ENCODE data around the gene ZNF384.

Gene ZNF384

DNA sequence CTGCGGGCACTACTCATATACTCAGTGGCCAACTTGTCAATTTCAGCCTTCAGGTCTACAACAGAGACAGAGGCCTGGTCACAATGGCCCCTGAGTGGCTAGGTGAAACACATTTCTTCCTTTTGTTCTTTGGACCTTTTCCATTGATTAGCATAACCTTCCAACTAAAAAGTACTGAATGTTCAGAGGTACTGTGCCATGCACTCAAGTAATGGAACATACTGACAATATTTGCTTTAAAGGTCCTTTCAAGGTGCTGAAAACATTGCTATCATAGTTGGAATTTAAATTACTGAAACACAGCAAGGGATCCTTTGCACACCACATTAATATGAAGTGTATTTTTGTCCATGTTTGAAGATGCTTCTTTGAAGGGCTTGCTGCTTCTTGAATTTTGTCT lies 35.8 kb downstream of the ZNF384 start:
- DNase-seq, result no peak

DNA sequence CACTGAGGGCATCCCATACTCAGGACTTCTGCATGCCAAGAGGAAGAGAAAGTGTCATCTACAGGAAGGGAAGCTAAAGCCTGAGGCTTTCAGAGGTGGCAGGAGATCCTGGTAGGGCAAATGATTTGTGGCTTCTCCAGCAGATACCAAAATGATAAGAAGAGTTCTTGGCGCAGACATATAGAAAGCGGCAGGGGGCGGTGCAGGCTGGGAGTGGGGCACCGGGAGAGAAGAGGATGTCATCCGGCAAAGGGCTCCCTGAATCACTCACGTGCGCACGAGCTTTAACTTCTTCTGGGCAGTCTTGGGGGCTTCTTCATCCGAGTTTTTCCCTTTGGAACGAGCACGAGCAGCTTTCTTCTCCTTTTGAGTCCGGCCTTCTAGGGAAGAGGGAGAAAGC lies 36.8 kb downstream of the ZNF384 start:
- no peak for DNase-seq

DNA sequence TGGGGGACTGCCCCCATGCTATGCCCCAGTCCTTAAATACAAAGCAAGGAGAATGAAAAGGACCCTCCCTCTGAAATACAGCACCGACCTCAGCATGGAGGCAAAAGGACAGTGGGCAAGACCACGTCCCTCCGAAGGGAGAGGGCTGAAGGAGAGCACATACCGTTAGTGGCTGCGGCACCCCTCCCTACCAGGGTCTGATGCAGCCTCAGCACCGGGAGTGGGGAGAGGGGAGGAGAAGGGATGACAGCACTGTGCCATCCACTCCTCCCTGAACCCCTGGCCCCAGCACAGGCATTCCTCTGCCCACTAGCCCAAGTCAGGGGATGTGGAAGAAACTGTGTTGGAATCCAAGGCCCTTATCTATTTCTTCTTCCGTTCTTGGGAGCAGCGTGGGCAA lies 38.3 kb downstream of the ZNF384 start:
- DNase-seq, result no peak

DNA sequence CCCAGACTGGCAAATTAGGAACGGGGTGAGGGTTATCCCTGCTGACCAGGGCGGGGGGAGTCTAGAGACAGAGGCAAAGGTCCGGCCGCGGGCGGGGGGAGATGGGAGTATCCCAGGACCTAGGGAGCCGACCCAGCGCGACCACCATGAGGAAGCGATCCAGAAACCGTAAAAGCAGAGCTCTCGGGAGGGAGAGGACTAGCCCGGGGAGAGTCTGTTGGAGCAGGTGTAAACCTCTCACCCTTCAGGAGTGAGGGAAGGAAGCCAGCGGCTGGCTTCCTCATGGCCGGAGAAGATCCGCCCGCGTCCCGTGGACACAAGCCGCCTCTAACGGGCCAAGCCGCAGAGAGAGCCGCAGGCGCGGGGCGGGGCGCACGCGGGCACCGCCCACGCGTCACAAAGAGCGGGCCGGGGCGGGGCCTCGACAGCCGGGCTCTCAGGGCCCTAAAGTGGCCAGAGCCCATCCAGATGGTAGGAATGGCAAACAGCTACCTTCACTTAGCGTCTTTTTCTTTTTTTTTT lies 42.0 kb downstream of the ZNF384 start, which contains the start of gene ACRBP:
ACRBP (minus strand) TSS at position 350 of the 522 bp plus-strand sequence; CDS start at position 284, 66 bp downstream.
- DNase-seq, result peak in 1 of 2 experiments; percentile 84

DNA sequence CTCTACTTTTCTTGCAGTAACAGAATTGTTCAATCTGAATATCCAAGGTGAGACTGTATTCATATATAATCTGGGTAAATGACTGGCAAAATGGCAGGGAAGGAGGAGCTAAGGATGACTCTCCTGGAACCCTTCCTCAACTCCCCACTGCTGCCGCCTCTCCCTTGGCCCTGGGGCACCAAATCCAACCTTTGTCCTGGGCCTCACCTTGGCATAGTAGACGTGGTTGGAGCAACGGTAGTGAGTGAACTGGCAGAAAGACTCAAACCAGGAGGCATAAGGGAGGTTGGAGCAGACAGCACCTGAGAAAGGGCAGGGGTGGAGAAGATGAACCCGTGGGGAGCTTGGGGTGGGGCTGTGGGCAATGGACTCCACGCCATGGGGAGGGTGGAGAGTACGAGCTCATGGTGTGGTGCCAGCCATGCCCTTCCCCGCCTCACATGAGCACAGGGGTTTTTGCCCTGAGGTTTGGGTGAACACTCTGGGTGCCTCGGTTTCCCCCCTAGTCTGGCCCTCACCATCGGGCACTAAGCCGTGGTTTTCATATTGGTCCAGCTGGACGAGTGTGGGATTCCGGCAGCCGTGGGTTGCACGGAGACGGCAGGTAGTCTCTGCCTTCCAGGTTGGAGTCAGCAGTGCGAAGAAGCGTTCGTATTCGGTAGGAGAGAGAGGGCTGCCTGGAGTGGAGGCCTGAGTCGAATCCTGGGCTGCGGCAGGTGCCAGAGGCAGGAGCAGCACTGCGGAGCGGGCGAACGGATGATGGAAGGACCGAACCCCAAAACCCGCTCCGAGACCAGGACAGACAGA lies 42.7 kb downstream of the ZNF384 start:
- DNase-seq, result peak in 1 of 2 experiments; percentile 26

DNA sequence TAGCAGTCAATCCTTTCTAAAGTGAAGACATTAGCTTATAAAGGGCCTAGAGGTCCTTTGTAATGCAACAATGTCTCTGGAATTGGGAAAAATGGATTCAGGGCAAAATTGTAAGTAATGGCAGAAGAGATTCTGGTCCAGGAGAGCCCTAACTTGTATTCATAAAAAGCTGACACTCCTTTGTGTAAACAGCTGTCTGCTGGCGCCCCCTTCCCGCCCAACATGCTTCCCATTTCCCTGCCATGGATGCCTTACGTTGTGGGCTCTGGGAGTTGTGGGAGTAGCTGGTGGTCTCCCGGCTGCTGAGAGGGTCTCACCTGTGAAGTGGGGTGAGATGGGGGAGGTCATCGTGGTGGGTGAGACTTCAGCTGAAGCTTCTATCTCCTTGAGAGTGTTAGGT lies 44.3 kb downstream of the ZNF384 start:
- peak in 1 of 2 experiments; percentile 36 for DNase-seq

DNA sequence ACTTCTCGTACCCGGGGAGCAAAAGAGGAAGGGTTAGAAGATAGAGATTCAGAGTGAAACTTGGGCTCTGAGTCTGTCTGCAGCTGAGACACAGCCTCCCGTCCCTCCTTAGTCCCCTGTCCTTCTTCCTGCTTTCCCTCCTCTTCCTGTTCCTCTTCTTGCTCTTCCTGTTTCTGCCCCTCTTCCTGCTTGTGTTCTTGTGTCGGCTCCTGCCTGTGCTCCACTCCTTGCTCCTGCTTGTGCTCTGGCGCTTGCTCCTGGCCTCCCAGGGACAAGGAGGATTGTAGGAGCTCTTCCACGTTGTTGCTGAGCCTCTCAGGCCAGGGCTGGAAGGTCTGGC lies 44.9 kb downstream of the ZNF384 start:
- no peak for DNase-seq

DNA sequence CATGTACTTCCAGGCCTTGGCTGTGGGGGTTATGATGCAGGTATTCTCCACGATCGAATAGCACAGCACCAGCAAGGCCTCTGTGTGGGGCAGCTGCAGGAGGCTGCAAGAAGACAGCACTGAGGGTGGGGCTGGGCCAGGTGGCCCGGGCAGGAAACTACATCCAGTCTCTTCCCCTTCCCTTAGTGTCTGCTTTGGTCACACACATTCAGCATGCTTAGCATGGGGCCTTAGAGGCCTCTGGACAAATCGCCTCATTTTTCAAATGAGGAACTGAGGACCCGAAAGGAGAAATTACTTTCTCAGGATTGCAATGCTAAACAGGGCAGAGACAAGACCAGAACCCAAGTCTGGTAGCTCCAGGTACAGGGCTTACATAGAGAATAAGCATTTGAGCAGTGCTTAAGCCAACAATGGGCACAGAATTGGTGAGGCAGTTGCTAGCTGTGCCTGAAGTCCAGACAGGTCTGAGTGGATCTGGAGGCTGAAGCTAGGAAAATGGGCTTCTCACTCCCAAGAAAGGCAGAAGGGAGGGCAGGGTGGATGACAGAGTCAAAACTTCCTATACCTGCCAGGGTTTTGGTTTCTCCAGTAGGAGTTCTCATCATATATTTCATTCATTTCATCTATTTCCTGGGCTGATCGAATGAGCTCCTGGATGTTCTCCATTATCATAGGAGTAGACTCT lies 45.5 kb downstream of the ZNF384 start:
- no peak for DNase-seq

DNA sequence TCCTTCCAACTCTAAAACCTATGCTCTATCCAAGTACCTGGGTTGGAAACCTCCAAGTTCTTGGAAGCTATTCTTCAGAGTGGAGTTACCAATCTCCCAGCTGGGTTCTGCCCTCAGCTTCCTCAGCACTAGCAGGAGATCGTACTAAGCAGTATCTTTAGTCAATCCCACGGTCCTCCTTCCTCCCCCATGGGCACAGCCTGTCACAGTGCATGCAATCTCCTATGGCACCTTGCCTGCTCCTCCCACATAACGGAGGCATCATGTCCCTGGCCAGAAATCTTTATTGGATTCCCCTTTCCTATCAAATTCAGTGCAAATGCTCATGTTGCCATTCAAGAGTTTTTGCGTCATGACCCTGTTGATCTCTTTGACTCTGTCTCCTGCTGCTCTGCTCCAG lies 48.0 kb downstream of the ZNF384 start:
- no peak for DNase-seq

DNA sequence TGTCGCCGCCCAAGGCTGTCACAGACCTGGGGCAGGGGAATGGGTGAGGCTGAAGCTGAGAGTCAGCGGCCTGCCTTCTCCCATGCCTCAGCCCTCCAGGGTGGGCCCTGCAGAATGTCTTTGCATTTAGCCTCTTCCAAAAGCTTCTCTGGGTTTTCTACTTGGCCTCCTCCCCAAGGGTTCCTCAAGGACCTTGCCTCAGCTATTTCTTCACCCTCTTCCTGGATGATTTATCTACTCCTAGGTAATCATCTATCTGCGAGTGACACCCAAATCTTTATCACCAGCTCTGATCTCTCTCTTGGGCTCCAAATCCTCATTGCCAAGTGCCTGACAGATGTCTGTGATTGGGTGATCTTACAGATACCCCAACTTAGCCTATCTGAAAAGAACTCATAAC lies 48.7 kb downstream of the ZNF384 start:
- DNase-seq, result no peak

DNA sequence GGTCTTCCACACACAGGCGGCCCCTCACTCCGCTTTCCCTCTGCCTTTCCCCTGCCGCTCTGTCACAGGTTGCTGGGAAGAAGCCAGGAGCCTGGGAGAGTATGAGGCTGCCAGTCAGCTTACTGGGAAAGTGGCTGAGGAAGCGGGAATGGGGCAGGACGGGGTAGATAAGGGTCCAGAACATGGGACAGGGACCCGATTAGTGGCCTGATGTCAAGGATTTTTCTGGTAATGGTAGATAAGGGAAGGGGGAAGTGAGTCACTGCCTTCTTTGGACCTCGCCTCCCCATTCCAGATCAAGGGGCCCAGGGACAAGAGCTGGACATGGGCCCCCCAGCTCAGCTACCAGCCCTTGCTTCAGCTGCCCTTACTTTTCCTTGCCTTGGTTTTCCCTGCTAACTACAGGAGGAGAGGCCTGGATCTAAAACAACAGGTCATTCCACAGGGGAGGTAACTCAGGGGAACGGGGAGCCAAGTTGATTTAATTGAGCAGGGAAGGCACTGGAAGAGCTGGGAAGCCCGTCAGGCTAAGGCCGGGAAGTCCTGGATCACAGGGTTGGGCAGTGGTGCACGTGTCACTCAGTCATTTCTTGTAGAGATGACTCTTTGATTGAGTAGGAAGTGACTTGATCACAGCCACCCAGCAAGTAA lies 49.9 kb downstream of the ZNF384 start:
- no peak for DNase-seq

DNA sequence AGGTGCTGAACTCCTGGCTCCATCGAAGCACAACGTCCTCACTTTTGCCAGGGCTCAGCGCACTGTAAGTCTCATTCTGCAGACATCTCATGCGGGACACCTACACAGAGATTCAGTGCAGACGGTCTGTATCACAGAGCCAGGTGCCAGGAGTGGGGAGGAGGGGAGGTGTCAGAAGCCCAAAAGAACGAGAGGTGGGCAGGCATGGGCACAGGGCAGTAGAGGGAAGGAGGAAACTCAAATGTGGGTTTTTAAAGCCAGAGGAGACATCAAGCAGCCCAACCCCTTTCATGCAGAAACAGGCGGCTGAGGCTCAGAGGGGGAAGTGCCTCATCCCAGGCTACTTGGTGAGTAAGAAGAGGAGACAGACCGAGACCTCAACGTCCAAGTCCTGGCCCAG lies 50.9 kb downstream of the ZNF384 start:
- no peak for DNase-seq

DNA sequence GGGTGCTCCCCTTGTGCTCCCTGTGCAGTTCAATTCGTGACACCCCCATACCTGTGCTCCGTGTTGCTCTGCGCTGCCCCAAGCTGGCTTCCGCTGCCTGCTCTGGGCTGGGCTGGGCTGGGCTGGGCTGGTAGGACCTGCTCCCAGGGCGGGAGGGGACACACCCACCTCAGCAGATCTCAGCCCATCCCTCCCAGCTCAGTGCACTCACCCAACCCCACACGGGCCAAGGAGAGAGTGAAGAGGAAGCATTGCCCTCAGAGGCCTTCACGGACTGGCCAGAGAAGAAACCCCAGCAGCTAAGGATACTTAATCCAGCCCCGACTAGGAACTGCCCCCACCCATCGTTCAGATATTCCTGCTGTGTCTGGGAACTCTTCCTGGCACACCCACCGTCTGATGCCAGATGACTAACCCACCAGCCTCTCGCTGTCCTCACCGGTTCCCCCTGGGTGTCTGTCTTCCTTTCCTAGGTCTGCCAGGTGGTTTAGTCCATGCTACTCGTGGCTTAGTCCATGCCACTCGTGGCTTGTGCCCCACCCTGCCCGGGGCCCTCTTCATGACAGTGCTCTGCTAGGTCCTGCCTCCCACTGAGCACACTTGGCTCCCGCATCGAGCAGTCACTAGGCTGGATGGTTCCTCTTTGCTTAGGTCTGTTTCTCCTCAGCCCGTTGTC lies 53.2 kb downstream of the ZNF384 start, which contains the start of gene LPAR5:
LPAR5 (minus strand) TSS at position 104 of the 676 bp plus-strand sequence. CDS start 14,711 bp downstream, outside the sequence.
- peak in 1 of 2 experiments; percentile 45 for DNase-seq

DNA sequence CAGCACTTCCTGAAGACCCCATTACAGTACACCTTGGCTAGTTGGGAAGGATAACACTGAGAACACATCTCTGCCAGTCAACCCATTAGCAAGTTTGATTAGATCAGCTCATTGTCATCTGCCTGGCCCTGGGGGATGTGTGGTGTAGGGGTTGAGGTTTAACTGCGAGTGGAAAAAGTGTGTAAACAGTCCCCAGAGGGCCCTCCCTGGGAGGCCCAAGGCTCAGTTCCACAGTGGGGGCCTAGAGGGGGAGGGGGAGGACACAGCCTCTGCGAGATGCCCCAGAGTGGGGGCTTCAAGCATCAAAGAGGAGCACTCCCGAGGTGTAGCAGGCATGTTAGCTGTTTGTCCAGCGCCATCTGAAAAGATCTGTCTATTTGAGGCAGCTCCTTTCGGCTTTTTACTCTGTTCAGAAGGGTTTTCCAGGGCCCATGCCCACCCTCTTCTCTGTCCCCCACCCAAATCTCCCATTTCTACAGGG lies 53.8 kb downstream of the ZNF384 start:
- DNase-seq, result peak; percentile 33 to 46

DNA sequence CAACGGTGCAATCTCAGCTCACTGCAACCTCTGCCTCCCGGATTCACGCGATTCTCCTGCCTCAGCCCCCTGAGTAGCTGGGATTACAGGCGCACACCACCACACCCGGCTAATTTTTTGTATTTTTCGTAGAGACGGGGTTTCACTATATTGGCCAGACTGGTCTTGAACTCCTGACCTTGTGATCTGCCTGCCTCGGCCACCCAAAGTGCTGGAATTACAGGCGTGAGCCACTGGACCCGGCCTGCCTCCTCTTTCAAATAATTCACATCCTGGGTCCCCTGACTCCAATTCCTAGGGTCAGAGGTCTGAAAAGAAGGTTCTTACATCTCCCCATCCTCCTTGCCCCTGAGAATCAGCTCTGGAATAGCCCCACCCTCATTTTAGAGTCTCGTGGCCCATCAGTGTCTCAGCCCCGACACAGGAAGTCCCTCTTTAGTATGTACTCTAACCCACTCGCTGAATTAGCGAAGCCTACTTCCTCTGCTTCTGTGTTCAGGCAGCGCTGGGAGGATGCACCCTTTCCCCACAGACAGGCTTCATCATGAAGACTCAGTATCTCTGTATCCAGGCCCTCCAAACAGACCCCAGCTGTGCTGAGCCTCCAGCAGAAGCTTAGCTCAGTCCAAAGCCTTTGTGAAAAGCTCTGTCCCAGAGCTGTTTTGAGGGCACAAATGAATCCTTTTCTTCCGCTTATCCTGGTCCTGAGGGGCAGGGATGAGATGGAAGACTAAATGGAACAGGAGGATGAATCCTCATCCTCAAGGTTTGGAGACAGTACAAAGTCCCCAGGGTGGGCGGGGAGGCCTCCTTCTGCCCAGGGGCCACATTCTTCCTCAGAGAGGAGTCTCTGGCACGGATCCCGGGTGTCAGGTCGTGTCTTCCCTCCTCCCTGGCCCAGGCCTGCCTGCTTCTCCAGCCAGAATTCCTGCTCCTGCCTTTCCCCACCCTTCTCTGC lies 56.9 kb downstream of the ZNF384 start:
- DNase-seq, result no peak

DNA sequence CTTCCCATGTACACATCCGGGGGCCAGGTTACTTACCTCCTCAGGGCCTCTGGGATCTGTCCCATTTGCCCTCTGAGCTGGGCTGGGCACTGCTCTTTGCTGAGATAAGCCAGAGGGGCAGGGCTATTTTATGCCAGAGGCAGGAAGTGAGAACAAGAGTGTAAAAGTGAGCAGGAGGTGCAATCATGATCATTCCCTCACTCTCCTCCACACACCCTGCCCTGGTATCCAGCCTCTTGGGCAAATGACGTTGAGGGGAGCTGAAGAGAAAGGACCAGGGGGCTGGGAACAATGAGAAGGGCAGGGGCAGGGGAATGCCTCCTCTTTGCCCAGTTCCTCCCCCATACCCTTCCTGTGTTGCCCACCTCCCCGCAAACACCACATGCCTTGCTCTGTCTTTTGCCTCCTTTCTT lies 57.6 kb downstream of the ZNF384 start:
- no peak for DNase-seq

DNA sequence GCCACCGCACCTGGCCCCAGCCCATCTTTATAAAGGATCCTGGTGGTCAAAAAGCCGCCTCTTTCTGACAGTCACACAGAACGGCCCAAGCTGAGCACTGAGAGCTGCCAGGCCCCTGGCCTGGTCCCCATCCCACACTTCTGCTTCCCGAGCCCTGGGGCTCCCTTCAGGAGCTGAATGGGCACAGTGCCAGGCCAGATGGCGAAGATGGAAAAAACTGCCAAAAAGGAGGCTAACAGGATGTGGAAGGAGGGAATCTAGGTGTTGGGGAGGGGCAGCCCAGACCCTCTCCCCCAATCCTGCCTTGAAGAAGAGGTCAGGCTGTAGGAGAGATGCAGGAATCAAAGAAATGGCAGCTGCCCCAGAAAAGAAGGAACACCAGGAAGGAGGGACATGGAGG lies 58.4 kb downstream of the ZNF384 start:
- DNase-seq, result no peak

DNA sequence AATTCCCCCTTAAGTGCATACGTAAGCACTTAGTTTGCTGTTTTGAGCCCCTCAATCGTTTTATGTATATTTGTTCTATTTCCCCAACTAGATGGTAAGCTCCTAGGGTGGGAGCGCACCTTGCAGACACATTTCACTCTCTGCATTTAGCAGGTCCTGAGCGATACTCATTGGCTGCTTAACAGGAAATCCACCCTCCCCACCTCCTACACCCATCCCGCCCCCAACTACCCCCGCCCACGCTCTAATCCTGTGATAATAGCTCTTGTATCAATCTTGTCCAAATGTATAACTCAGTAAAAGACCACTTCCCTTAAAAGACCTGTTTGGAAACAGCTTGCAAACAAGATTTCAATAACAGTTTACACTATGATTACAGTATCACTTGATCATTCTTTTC lies 61.6 kb downstream of the ZNF384 start:
- no peak for DNase-seq

DNA sequence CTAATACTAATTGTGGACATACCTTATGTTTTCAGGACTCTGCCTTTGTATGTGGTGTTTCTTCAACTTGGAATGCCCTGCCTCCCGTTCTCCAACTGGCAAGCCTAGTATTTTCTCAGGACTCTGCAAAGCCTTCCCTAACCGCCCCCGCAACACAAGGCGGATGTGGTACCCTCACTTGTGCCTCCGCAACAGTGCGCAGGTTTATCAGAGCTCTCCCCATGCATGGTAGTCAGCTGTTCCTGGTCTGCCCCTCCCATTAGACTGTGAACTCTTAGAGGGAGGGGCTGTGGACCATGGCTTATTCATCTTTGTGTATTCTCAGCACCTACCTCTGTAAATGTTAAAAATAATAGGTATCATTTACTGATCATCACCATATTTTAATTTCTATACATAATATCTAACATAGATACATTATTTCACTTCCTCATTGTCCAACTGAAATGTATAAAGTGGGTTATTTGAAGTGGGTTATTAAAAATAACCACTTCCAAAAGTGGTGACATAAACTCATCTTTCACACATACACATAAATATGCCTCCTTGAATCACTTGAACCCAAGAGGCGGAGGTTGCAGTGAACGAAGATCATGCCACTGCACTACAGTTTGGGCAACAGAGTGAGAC lies 62.4 kb downstream of the ZNF384 start:
- DNase-seq, result no peak

DNA sequence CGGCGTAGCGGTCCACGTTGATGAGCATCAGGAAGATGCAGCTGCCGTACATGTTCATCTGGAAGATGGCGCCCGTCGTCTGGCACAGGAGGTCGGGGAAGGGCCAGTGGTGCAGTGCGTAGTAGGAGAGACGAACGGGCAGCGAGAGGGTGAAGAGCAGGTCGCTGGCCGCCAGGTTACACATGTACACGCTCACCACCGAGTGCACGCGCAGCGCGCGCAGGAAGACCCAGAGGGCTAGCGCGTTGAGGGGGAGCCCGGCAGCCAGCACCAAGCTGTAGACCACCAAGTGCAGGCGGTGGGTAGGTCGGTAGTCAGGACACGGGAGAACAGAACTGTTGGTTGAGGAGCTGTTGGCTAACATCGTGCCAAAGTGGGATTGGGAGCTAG lies 68.3 kb downstream of the ZNF384 start:
- DNase-seq, result no peak

Data from NCI-H526 (cell line).